Neural cell (in vitro differentiated cells): Measurements from ENCODE around the gene CAV2. TPM values are rescaled to one million over a fixed set of nuclear protein-coding genes. Genes with fewer than 3 reads are reported as not detected.
"Not testable (repeated sequence)": the region's sequence is repeated elsewhere in the genome, so short reads cannot be mapped to it uniquely, and the experiment has no call there.

Source experiments
- H2AFZ ChIP-seq: fragments of 200-600, 300-800 bp; sonication (generic), shearing (Covaris generic); 2 replicates; pipeline ENCODE4 v1.6.0; 2014; ENCODE audit warnings: low read depth, mild to moderate bottlenecking, antibody characterized with exemption, low read length, moderate library complexity
- H3F3A ChIP-seq: fragments of 200-600 bp; shearing (Covaris generic); 2 replicates; pipeline ENCODE4 v1.6.1; 2016; ENCODE audit warnings: mild to moderate bottlenecking, moderate library complexity, mixed read lengths, antibody characterized with exemption, low read length; ENCODE audit not compliant: insufficient read depth, poor library complexity, severe bottlenecking
- H3K27ac ChIP-seq: fragments of 200-600, 300-800 bp; sonication (generic), shearing (Covaris generic); 2 replicates; pipeline ENCODE4 v1.5.1; 2014; ENCODE audit warnings: mild to moderate bottlenecking, low read length, moderate library complexity
- H3K27me3 ChIP-seq: fragments of 300-800, 200-600 bp; sonication (generic), shearing (Covaris generic); 2 replicates; pipeline ENCODE4 v1.6.0; 2014; ENCODE audit warnings: mild to moderate bottlenecking, low read depth, low read length, moderate library complexity; ENCODE audit not compliant: insufficient read depth
- H3K36me3 ChIP-seq: fragments of 300-800, 200-600 bp; sonication (generic), shearing (Covaris generic); 2 replicates; pipeline ENCODE4 v1.5.1; 2014; ENCODE audit warnings: mild to moderate bottlenecking, antibody characterized with exemption, low read length, moderate library complexity; ENCODE audit not compliant: insufficient read depth
- H3K4me2 ChIP-seq: fragments of 300-800, 200-600 bp; sonication (generic), shearing (Covaris generic); 2 replicates; pipeline ENCODE4 v1.6.0; 2014; ENCODE audit warnings: mild to moderate bottlenecking, low read length
- H3K4me3 ChIP-seq: fragments of 300-800, 200-600 bp; sonication (generic), shearing (Covaris generic); 2 replicates; pipeline ENCODE4 v1.5.1; 2014; ENCODE audit warnings: mild to moderate bottlenecking, low read length, moderate library complexity
- H3K79me2 ChIP-seq: fragments of 200-600 bp; shearing (Covaris generic); replicated peaks from 2 replicates; pipeline ENCODE4 v1.6.0; 2014; ENCODE audit warnings: mild to moderate bottlenecking, low read length, moderate library complexity; ENCODE audit not compliant: insufficient read depth
- H3K9ac ChIP-seq: fragments of 300-800, 200-600 bp; sonication (generic), shearing (Covaris generic); 2 replicates; pipeline ENCODE4 v1.6.1; 2016; ENCODE audit warnings: mild to moderate bottlenecking, low read length, mixed read lengths
- H3K9me2 ChIP-seq: fragments of 200-600 bp; shearing (Covaris generic); 2 replicates; pipeline ENCODE4 v1.6.1; 2016; ENCODE audit warnings: mild to moderate bottlenecking, low read length, mixed read lengths; ENCODE audit not compliant: insufficient read depth
- H3K9me3 ChIP-seq: fragments of 200-600, 300-800 bp; sonication (generic), shearing (Covaris generic); 2 replicates; pipeline ENCODE4 v1.6.1; 2016; ENCODE audit warnings: mild to moderate bottlenecking, mixed run types, low read length, moderate library complexity, mixed read lengths
- H4K20me1 ChIP-seq: fragments of 200-600 bp; shearing (Covaris generic); 2 replicates; pipeline ENCODE4 v1.6.1; 2016; ENCODE audit warnings: mild to moderate bottlenecking, mixed run types; ENCODE audit not compliant: insufficient read depth
- CTCF ChIP-seq: fragments of 450-650 bp; IDR thresholded peaks from 2 replicates; pipeline ENCODE4 v1.5.1; 2014; ENCODE audit warnings: antibody characterized with exemption, mild to moderate bottlenecking, moderate library complexity; ENCODE audit not compliant: poor library complexity, severe bottlenecking
- EP300 ChIP-seq: fragments of 450-650 bp; conservative IDR thresholded peaks from 2 replicates; pipeline ENCODE4 v1.6.1; 2014; ENCODE audit warnings: antibody characterized with exemption, mild to moderate bottlenecking, moderate library complexity; ENCODE audit not compliant: poor library complexity, severe bottlenecking
- EZH2 ChIP-seq: fragments of 200-600, 300-800 bp; shearing (Covaris generic), sonication (generic); IDR thresholded peaks from 2 replicates; pipeline ENCODE4 v1.6.1; 2014; ENCODE audit warnings: antibody characterized with exemption, low read length, borderline replicate concordance, mild to moderate bottlenecking; ENCODE audit not compliant: insufficient read depth, poor library complexity, severe bottlenecking
- MXI1 ChIP-seq: fragments of 450-650 bp; conservative IDR thresholded peaks from 2 replicates; pipeline ENCODE4 v1.6.1; 2014; ENCODE audit warnings: antibody characterized with exemption, mild to moderate bottlenecking; ENCODE audit not compliant: poor library complexity, severe bottlenecking
- POLR2AphosphoS5 ChIP-seq: IDR thresholded peaks from 2 replicates; pipeline ENCODE4 v1.6.1; 2012
- RAD21 ChIP-seq: fragments of 450-650 bp; conservative IDR thresholded peaks from 2 replicates; pipeline ENCODE4 v1.6.1; 2014; ENCODE audit warnings: antibody characterized with exemption, mild to moderate bottlenecking, moderate library complexity
- REST ChIP-seq: IDR thresholded peaks from 2 replicates; pipeline ENCODE4 v1.6.1; 2012; ENCODE audit warnings: borderline replicate concordance
- SMC3 ChIP-seq: fragments of 450-650 bp; conservative IDR thresholded peaks from 2 replicates; pipeline ENCODE4 v1.6.1; 2014; ENCODE audit warnings: antibody characterized with exemption, mild to moderate bottlenecking, moderate library complexity; ENCODE audit not compliant: poor library complexity
- TAF1 ChIP-seq: IDR thresholded peaks from 2 replicates; pipeline ENCODE4 v1.6.1; 2012; ENCODE audit warnings: low read depth
- polyA plus RNA-seq: library from polyadenylated mRNA; depleted of rRNA; stranded (reverse); fragments of >200 nt; gene quantifications from 2 replicates; pipeline ENCODE4 v1.2.3, GENCODE V29; 2014

CAV2 gene
- polyA plus RNA-seq, 1 donor from 2014 or later: not detected

GRCh38 chr7:116483271-116483942, 16.1 kb upstream of the CAV2 start:
- Histone ChIP-seq H3K4me3 (no peak overlapping the region), H3K36me3 (no peaks in the 10 kb centered on the region), H2AFZ (no peak overlapping the region), H3K9me3 (no peaks in the 10 kb centered on the region), H3K4me2 (no peak overlapping the region), H4K20me1 (no peaks in the 10 kb centered on the region), H3K79me2 (no peaks in the 10 kb centered on the region), H3K9ac (no peak overlapping the region), H3K27ac (no peak overlapping the region), H3F3A (no peaks in the 10 kb centered on the region), H3K9me2 (no peaks in the 10 kb centered on the region), H3K27me3 (no peaks in the 10 kb centered on the region)
- TF ChIP-seq EP300 (no peak), SMC3 (no peak), EZH2 (no peak), REST (no peak), TAF1 (no peak), MXI1 (no peak), RAD21 (no peak), POLR2AphosphoS5 (no peak)

GRCh38 chr7:116484389-116484788, 15.1 kb upstream of the CAV2 start:
- not testable (repeated sequence) for H3K36me3 ChIP-seq, H4K20me1 ChIP-seq, H3K27me3 ChIP-seq, H3K27ac ChIP-seq, H3K9me2 ChIP-seq, H3K9ac ChIP-seq, H3F3A ChIP-seq, H3K4me2 ChIP-seq, H3K79me2 ChIP-seq, H3K4me3 ChIP-seq, H2AFZ ChIP-seq, H3K9me3 ChIP-seq

- no peaks in the 10 kb centered on the region for H3K79me2 ChIP-seq
- TF ChIP-seq EP300 (no peak), RAD21 (no peak), SMC3 (no peak), REST (no peak), POLR2AphosphoS5 (no peak), TAF1 (no peak), EZH2 (no peak), MXI1 (no peak), CTCF (no peak)
- no peak overlapping the region for H3K4me3 ChIP-seq
- no peaks in the 10 kb centered on the region for H4K20me1 ChIP-seq
- no peaks in the 10 kb centered on the region for H3K9me3 ChIP-seq
- H3K27me3 ChIP-seq: no peaks in the 10 kb centered on the region
- H3K27ac ChIP-seq: no peak overlapping the region
- H3F3A ChIP-seq: no peaks in the 10 kb centered on the region
- no peaks in the 10 kb centered on the region for H3K36me3 ChIP-seq
- no peak overlapping the region for H3K4me2 ChIP-seq
- H3K9me2 ChIP-seq: no peaks in the 10 kb centered on the region
- H3K9ac ChIP-seq: no peak overlapping the region
- H2AFZ ChIP-seq: no peak overlapping the region
These were observed 11.5 kb upstream of the CAV2 start for GRCh38 chr7:116487907-116488521.
